HG03064 (cell line): ENCODE results near the gene OR10J5.

Experiments
- ATAC-seq: cut with Tn5 transposase; IDR thresholded peaks from one replicate; pipeline ENCODE4 v1.9.1; 2021; ENCODE audit warnings: low read depth; ENCODE audit not compliant: unreplicated experiment

The OR10J5 gene

DNA sequence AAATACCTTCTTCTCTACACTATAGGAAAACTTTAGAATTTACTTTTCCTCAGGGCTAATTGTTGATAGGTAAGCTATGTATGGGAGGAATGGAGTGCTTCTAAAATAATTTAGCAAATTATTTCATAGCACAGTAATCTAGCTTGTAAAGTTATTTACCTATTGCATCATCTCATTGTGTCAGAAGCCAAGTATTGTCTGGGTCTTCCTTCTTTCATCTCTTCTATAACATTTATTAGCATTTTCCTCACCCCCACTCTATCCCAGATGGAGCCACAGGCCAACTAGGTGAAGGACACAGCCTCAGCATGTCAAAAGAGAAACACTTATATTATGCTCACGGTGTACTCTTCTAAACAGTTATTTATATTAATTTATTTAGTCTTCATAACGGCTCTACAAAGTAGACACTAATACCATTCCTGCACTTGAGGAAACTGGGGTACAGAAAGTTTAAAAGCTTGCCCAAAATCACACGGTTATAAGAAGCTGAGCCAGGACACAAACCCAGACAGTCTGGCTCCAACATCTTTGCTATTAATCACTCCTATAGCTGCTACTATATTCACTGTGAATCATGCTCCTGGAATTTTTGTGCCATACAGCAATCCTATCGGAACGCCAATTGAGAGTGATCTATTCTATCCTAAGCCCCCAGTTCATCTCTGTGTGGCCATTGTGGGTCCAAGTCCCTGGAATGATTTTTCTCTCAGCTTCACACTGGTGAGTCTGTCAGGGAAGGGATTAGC lies 43.1 kb downstream of the OR10J5 start:
- ATAC-seq: no peak
